GM12892 (cell line): Measurements from ENCODE around the gene KYNU.
"Not testable (repeated sequence)": the region's sequence is repeated elsewhere in the genome, so short reads cannot be mapped to it uniquely, and the experiment has no call there.

ENCODE experiments used
- DNase-seq: peaks from one replicate; pipeline ENCODE4 v3.0.0; 2011; ENCODE audit not compliant: insufficient read length
- FAIRE-seq: peaks from 2 replicates; lab custom pipeline; 2011; peaks lifted over from hg19 to GRCh38; lab: Jason Lieb, UNC
- POLR2A ChIP-seq: IDR thresholded peaks from 2 replicates; pipeline ENCODE4 v1.6.1; 2011; ENCODE audit warnings: low read depth, low read length, control low read depth
- POLR2AphosphoS5 ChIP-seq: IDR thresholded peaks from 2 replicates; pipeline ENCODE4 v1.6.1; 2011; ENCODE audit warnings: low read depth, low read length, control low read depth
- TAF1 ChIP-seq: IDR thresholded peaks from 2 replicates; pipeline ENCODE4 v1.6.1; 2011; ENCODE audit warnings: low read depth, mild to moderate bottlenecking, control low read depth, low read length, borderline replicate concordance

The KYNU gene

DNA sequence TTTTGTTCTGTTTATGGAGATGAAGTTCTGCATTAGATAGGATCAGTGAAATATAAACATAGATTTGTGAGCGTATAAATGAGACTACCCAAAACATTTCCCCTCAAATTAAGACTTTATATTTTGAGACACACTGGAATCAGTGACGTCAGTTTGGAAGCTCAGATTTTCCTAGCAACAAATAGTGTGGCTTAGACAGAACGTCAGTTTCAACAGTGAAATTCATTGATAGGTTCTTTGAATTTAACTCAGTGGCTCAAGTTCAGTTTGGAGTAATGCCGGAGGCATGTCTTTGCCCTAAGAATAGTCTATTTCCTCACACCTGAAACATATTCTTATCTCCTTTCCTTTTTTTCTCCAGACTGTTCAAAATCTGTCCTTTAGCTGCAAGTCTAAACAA is 138.2 kb downstream of the KYNU start:
- no peak for FAIRE-seq

DNA sequence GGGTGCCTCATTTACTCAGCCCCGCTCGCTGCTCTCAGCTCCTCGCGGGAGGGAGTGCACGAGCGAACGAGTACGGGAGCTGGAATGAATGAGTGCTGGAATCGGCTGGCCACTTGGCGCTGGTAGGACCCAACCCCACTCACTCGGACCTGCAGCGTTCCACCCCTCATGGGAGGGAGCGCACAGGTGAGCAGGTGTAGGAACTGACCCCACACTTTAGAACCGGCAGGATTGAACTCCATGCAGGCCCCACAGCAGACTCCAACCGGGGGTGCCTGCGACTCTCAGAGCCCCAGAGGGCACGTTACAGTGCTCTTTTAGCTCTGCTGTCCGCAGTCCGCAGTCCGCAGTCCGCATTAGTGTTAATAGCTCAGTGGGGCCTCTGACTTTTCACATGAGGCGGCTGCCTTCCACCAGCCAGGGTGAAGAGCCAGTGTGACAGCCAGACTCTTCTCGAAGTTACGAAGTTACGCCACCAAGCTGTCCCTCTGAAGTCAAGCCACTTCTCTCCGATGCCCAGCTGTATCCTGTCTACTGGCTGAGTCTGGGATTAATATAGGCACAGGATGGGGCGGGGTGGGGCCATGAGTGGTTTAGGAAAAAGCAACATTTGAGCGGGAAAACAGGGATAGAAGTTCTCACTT is 149.1 kb downstream of the KYNU start:
- TF ChIP-seq POLR2AphosphoS5 (no peak), POLR2A (no peak), TAF1 (no peak)
- FAIRE-seq, result no peak
- DNase-seq, result no peak

More for the DNA sequence above, 138.2 kb downstream of the KYNU start:
- TF ChIP-seq TAF1, result no peak
- DNase-seq, result no peak

DNA sequence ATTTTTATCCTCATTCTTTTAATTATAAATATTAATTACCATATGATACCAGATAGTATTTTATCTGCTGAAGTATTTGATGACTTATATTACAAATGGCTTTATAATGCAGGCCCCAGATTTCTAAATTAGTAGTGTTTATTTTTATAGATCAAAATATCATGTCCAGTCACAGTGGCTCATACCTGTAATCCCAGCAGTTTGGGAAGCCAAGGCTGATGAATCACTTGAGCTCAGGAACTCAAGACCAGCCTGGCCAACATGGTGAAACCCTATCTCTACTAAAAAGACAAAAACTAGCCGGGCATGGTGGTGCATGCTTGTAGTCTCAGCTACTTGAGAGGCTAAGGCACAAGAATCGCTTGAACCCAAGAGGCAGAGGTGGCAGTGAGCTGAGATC is 151.7 kb downstream of the KYNU start:
- FAIRE-seq (no peak), DNase-seq (no peak)
- TF ChIP-seq POLR2A (no peak), POLR2AphosphoS5 (no peak), TAF1 (no peak)

DNA sequence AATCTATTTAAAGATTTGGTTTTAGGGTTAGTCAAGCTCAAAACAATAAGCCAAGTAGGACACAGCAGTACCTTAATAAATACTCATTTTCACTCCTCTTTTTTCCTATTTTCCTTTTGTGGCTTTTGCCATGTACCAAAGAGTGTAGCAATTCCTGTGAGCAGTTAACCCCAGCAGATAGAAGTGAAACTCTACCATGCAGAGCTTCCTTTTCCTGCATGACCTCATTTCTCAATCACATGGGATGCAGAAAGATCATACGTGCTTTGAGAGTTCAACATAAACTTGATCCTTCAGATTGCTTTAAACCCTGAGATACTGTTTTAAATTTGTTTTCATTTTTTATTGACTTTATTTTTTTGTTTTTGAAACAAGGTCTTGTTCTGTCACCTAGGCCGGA is 152.7 kb downstream of the KYNU start:
- TF ChIP-seq TAF1 (no peak), POLR2A (no peak), POLR2AphosphoS5 (no peak)
- no peak for DNase-seq
- FAIRE-seq, result peak; percentile 5

DNA sequence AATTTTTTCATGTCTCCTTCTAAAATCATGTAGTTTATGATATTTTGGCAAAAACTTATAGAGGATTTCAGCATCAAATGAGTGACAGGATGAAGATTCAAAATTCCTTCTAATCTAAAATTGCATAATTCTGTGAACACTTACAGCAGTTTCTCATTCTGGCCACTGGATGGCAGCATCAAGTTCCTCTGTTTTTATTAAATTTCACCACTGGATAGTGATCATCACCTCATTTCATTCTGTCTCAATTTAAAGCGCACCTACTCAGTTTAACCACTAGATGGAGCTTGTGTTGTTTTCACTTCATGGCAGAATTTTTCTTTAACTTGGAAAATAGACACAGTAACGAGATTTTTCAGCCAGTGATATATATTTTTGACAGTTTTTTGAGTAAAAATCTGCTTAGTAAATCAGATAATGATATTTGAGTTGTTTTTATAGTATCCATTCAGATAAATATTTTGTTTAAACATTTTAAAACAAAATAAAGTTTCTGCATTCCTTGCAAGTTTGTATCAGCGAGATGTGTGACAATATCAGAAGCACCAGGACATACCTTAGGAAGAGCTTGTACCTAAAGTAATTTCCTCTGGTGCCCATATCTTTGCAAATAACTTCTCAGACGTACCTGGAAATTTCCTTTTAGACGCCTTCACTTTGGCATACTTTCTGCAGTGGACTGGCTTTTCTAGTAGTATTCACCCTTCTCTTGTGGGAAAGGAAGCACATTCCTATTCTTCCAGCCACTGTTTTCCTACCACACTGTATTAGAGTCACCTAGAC is 157.0 kb downstream of the KYNU start:
- no peak for DNase-seq
- TF ChIP-seq TAF1 (no peak), POLR2AphosphoS5 (no peak), POLR2A (no peak)
- peak; percentile 95 for FAIRE-seq

DNA sequence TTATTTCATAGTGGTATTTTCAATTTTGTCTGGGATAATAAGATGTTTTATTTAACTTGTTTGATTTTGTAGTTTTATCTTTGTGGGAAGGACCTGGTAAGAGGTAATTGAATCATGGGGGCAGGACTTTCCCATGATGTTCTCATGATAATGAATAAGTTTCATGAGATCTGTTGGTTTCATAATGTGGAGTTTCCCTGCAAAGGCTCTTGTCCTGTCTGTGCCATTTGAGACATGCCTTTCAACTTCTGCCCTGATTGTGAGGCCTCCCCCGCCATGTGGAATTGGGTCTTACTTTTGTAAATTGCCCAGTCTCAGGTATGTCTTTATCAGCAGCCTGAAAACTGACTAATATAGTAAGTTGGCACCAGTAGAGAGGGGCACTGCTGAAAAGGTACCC is 174.0 kb downstream of the KYNU start:
- TF ChIP-seq TAF1, result no peak
- TF ChIP-seq POLR2AphosphoS5, result no peak
- no peak for TF ChIP-seq POLR2A
- DNase-seq (no peak), FAIRE-seq (no peak)

DNA sequence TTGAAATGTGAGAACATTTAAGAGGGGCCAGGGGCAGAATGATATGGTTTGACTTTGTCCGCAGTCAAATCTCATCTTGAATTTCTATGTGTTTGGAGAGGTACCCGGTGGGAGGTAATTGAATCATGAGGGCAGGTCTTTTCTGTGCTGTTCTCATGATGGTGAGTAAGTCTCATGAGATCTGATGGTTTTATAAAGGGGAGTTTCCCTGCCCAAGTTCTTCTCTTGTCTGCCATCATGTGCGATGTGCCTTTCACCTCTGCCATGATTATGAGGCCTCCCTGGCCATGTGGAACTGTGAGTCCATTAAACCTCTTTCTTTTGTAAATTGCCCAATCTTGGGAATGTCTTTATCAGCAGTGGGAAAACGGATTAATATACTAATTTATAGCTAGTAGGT is 176.0 kb downstream of the KYNU start:
- DNase-seq, FAIRE-seq: not testable (repeated sequence)

- DNase-seq, result no peak
- TF ChIP-seq POLR2AphosphoS5 (no peak), TAF1 (no peak)
- FAIRE-seq, result no peak
Measured at GRCh38 chr2:143056550-143056949, 179.1 kb downstream of the KYNU start.

DNA sequence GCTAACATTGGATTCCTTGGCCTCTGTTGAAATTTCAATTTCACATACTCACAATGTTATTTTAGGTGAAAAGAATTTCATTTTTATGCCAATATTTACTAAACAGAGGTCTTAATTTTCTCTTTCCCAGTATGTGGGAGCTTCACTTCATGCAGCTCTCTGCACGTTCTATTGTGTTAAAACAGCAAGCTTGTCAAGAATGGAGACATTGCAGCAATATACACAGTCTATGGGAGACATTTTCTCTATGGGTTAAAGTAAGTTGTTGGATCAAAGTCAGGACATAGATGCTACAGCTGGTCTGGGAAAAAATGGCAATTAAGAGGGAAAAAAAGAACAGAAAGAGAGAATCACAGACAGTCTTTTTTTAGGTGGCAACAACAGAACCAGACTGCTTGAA is 181.4 kb downstream of the KYNU start:
- FAIRE-seq (no peak), DNase-seq (no peak)
- TF ChIP-seq POLR2A (no peak), POLR2AphosphoS5 (no peak), TAF1 (no peak)

- FAIRE-seq, result no peak
- no peak for DNase-seq
- no peak for TF ChIP-seq TAF1
- TF ChIP-seq POLR2AphosphoS5, result no peak
- TF ChIP-seq POLR2A, result no peak
Measured at GRCh38 chr2:143063612-143064200, 186.2 kb downstream of the KYNU start.

GRCh38 chr2:143068094-143068493 is 190.6 kb downstream of the KYNU start:
- FAIRE-seq (no peak), DNase-seq (no peak)
- TF ChIP-seq TAF1 (no peak), POLR2AphosphoS5 (no peak), POLR2A (no peak)

DNA sequence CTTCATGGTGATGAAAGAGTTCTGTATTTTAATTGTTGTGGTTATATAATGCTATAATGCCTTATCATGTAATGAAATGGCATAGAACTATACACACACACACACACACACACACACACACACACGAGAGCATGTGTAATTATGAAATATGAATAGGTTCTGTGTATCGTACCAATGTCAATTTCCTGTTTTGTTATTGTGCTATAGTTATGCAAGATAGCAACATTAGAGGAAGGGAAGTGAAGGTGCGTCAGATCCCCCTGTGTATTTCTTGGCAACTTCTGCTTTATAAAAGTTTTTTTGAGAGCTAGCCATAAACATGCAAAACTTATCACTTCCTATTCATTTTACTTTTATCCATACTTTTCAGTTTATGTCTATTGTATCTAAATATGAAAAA is 191.0 kb downstream of the KYNU start:
- TF ChIP-seq TAF1 (no peak), POLR2AphosphoS5 (no peak), POLR2A (no peak)
- no peak for DNase-seq
- no peak for FAIRE-seq

DNA sequence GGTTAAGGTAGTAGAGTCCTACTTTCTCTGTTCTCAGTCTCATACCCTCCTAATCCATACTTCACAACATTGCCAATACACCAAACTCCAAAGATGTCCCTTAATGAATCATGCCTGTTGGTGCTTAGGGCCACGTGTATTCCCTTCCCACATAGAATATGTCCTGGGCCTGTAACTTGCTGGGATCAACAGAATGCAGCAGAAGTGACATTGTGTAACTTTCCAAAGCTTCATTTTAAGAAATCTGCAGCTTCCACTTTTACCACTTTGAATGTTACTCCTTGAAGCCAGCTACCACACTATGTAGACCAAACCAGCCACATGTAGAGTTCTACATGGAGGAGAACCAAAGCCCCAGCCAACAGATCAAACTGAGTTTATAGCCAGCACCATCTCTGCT is 193.2 kb downstream of the KYNU start:
- TF ChIP-seq POLR2AphosphoS5 (no peak), TAF1 (no peak), POLR2A (no peak)
- FAIRE-seq, result no peak
- no peak for DNase-seq
